Measurements from ENCODE around the gene OTP.

DNA sequence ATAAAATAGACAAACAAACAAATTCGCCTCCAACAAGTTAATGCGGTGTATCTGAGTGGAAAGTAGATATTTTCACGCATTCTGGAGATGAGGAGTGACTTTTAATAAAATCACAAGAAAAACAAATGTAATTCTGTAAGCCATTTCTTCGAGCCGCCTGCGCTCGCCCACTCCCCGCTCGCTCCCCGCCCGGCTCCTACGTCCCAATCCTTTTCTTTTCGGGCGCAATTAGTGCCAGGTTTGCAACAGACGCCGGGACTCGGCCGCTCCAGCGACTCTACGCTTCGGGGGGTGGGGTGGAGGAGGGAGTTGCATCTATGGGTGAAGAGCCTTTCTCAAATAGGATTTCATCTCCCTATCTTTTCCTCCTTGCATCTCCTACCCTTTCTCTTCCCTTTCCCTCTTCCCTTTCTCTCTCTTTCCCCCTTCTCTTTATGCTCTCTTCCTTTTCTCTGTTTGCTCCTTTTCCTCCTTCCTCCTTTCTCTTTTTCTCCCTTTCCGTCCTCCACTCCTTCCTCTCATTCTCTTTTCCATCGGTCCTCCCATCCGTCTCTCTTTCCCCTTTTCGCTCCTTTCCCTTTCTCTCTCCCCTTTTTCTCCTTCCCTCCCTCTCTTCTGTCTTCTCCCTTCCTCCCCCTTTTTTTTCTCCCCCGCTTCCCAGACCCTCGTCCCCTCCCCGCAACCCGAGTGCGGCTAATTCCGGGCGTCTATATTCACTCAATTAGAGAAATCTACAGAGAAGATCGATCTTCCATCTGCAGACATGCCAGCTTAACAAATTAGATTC, 6.1 kb upstream of the OTP start:
- TF ChIP-seq, protein P1, sequence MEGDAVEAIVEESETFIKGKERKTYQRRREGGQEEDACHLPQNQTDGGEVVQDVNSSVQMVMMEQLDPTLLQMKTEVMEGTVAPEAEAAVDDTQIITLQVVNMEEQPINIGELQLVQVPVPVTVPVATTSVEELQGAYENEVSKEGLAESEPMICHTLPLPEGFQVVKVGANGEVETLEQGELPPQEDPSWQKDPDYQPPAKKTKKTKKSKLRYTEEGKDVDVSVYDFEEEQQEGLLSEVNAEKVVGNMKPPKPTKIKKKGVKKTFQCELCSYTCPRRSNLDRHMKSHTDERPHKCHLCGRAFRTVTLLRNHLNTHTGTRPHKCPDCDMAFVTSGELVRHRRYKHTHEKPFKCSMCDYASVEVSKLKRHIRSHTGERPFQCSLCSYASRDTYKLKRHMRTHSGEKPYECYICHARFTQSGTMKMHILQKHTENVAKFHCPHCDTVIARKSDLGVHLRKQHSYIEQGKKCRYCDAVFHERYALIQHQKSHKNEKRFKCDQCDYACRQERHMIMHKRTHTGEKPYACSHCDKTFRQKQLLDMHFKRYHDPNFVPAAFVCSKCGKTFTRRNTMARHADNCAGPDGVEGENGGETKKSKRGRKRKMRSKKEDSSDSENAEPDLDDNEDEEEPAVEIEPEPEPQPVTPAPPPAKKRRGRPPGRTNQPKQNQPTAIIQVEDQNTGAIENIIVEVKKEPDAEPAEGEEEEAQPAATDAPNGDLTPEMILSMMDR (IDR thresholded peaks at IDR 0.05), result no peak
- TF ChIP-seq POLR2A (IDR thresholded peaks at IDR 0.05), result no peak
